Muscle of leg (tissue), 11 donors: ENCODE data around the gene HDDC2. TPM values are rescaled to one million over a fixed set of nuclear protein-coding genes. Genes with fewer than 3 reads are reported as not detected.
"Not testable (repeated sequence)": the region's sequence is repeated elsewhere in the genome, so short reads cannot be mapped to it uniquely, and the experiment has no call there.

ENCODE experiments used
- DNase-seq: peaks from one replicate; pipeline ENCODE4 v3.0.0; 2013
- H3K27ac ChIP-seq: one replicate; pipeline ENCODE4 v1.5.1; 2013; ENCODE audit warnings: mild to moderate bottlenecking, low read length, control low read depth
- H3K27me3 ChIP-seq: one replicate; pipeline ENCODE4 v1.6.1; 2013; ENCODE audit warnings: low read length; ENCODE audit not compliant: control insufficient read depth, insufficient read depth
- H3K36me3 ChIP-seq: one replicate; pipeline ENCODE4 v1.6.1; 2013; ENCODE audit warnings: low read length; ENCODE audit not compliant: control insufficient read depth, insufficient read depth
- H3K4me1 ChIP-seq: one replicate; pipeline ENCODE4 v1.6.1; 2013; ENCODE audit warnings: low read length; ENCODE audit not compliant: control insufficient read depth, insufficient read depth
- H3K4me3 ChIP-seq: one replicate; pipeline ENCODE4 v1.5.1; 2013; ENCODE audit warnings: low read length, control low read depth
- H3K9me3 ChIP-seq: replicated peaks from 2 replicates; pipeline ENCODE4 v1.6.1; 2013; ENCODE audit warnings: low read depth, low read length; ENCODE audit not compliant: control insufficient read depth
- WGBS: methylation state at CpG from one replicate; pipeline ENCODE4 v1.1.5; 2013; ENCODE audit warnings: missing lambda C conversion rate; ENCODE audit not compliant: insufficient coverage; 5-methylcytosine and 5-hydroxymethylcytosine counted together
- polyA plus RNA-seq, 8 donors: library from polyadenylated mRNA; unstranded; fragments of 120-200 nt; gene quantifications; one replicate each; pipeline versions ENCODE4 v1.2.1 to v1.2.3, GENCODE V29; 2013; ENCODE audit warnings: inconsistent platforms in 1 of 8, low replicate concordance in 1 of 8; ENCODE audit not compliant: insufficient read length in 8 of 8, insufficient read depth in 1 of 8
- total RNA-seq: library from RNA; stranded (reverse); fragments of 120-200 nt; gene quantifications from one replicate; pipeline ENCODE4 v1.2.4, GENCODE V29; 2013

Gene HDDC2
- total and polyA plus RNA-seq, 9 donors = 50.2 to 72.5 (median 61.0) TPM

GRCh38 chr6:125294036-125294435 lies 7.7 kb downstream of the HDDC2 start:
- no peak overlapping the region for H3K4me3 ChIP-seq
- peaks cover 46% of the 10 kb centered on the region for H3K36me3 ChIP-seq

GRCh38 chr6:125293587-125293986 lies 8.2 kb downstream of the HDDC2 start:
- no peak overlapping the region for H3K4me3 ChIP-seq
- H3K9me3 ChIP-seq = no peaks in the 10 kb centered on the region
- no CpG with 5 or more reads among the region's 3 CpGs for WGBS
- H3K4me1 ChIP-seq = peaks cover 3% of the 10 kb centered on the region
- H3K27me3 ChIP-seq = no peaks in the 10 kb centered on the region
- H3K36me3 ChIP-seq = peaks cover 45% of the 10 kb centered on the region
- no peak overlapping the region for H3K27ac ChIP-seq
- no peak for DNase-seq

More at GRCh38 chr6:125294036-125294435, 7.7 kb downstream of the HDDC2 start:
- H3K9me3 ChIP-seq = no peaks in the 10 kb centered on the region
- H3K4me1 ChIP-seq = peaks cover 3% of the 10 kb centered on the region
- DNase-seq = no peak
- H3K27ac ChIP-seq = no peak overlapping the region
- no CpG with 5 or more reads among the region's 1 CpG for WGBS
- no peaks in the 10 kb centered on the region for H3K27me3 ChIP-seq

- Histone ChIP-seq H3K27ac (no peak overlapping the region), H3K36me3 (peaks cover 34% of the 10 kb centered on the region), H3K4me1 (no peaks in the 10 kb centered on the region), H3K4me3 (no peak overlapping the region), H3K9me3 (peaks cover 7% of the 10 kb centered on the region), H3K27me3 (no peaks in the 10 kb centered on the region)
- no peak for DNase-seq
- WGBS = 97% methylated on average over 9 of the region's 9 CpGs
Measured at GRCh38 chr6:125287718-125288117, 14.0 kb downstream of the HDDC2 start.

GRCh38 chr6:125285936-125286335 lies 15.8 kb downstream of the HDDC2 start:
- no peak for DNase-seq
- WGBS = no CpG with 5 or more reads among the region's 1 CpG
- Histone ChIP-seq H3K4me1 (no peaks in the 10 kb centered on the region), H3K9me3 (peaks cover 15% of the 10 kb centered on the region), H3K27me3 (no peaks in the 10 kb centered on the region), H3K27ac (no peak overlapping the region), H3K36me3 (peaks cover 21% of the 10 kb centered on the region), H3K4me3 (no peak overlapping the region)

- DNase-seq = no peak
- peaks cover 24% of the 10 kb centered on the region for H3K36me3 ChIP-seq
Measured at GRCh38 chr6:125285353-125285752, 16.4 kb downstream of the HDDC2 start.

GRCh38 chr6:125282470-125282869 lies 19.3 kb downstream of the HDDC2 start:
- Histone ChIP-seq H3K36me3 (peaks cover 18% of the 10 kb centered on the region), H3K9me3 (peaks cover 16% of the 10 kb centered on the region)
- not testable (repeated sequence) for H3K27ac ChIP-seq, H3K4me3 ChIP-seq, H3K4me1 ChIP-seq, H3K27me3 ChIP-seq, DNase-seq
- WGBS = no CpG with 5 or more reads among the region's 3 CpGs

More at GRCh38 chr6:125285353-125285752, 16.4 kb downstream of the HDDC2 start:
- no peak overlapping the region for H3K4me3 ChIP-seq
- no peaks in the 10 kb centered on the region for H3K4me1 ChIP-seq
- H3K27me3 ChIP-seq = no peaks in the 10 kb centered on the region
- H3K27ac ChIP-seq = no peak overlapping the region
- 100% methylated on average over 1 of the region's 1 CpG for WGBS
- peaks cover 20% of the 10 kb centered on the region for H3K9me3 ChIP-seq

- H3K27me3 ChIP-seq, DNase-seq: not testable (repeated sequence)
- 98% methylated on average over 6 of the region's 11 CpGs for WGBS
Measured at GRCh38 chr6:125280370-125281035, 21.3 kb downstream of the HDDC2 start.

GRCh38 chr6:125279961-125280360 lies 21.8 kb downstream of the HDDC2 start:
- H3K27me3 ChIP-seq = no peaks in the 10 kb centered on the region
- H3K36me3 ChIP-seq = peaks cover 24% of the 10 kb centered on the region
- WGBS = 100% methylated on average over 2 of the region's 7 CpGs
- peaks cover 14% of the 10 kb centered on the region for H3K9me3 ChIP-seq
- no peak overlapping the region for H3K27ac ChIP-seq
- H3K4me1 ChIP-seq = no peaks in the 10 kb centered on the region
- H3K4me3 ChIP-seq = no peak overlapping the region
- DNase-seq = no peak

More at GRCh38 chr6:125280370-125281035, 21.3 kb downstream of the HDDC2 start:
- H3K36me3 ChIP-seq = peaks cover 22% of the 10 kb centered on the region
- not testable (repeated sequence) for H3K27ac ChIP-seq, H3K4me1 ChIP-seq, H3K4me3 ChIP-seq
- peaks cover 14% of the 10 kb centered on the region for H3K9me3 ChIP-seq

- no peak for DNase-seq
- WGBS = no CpG with 5 or more reads among the region's 1 CpG
- Histone ChIP-seq H3K27ac (no peak overlapping the region), H3K9me3 (peaks cover 12% of the 10 kb centered on the region), H3K27me3 (no peaks in the 10 kb centered on the region), H3K36me3 (peaks cover 40% of the 10 kb centered on the region), H3K4me1 (no peaks in the 10 kb centered on the region), H3K4me3 (no peak overlapping the region)
Measured at GRCh38 chr6:125277838-125278237, 23.9 kb downstream of the HDDC2 start.

- WGBS = no CpG with 5 or more reads among the region's 3 CpGs
Measured at GRCh38 chr6:125275779-125276178, 26.0 kb downstream of the HDDC2 start.

More at GRCh38 chr6:125275779-125276178, 26.0 kb downstream of the HDDC2 start:
- H3K27ac ChIP-seq = no peak overlapping the region
- peaks cover 5% of the 10 kb centered on the region for H3K9me3 ChIP-seq
- H3K27me3 ChIP-seq = no peaks in the 10 kb centered on the region
- H3K36me3 ChIP-seq = peaks cover 59% of the 10 kb centered on the region
- no peaks in the 10 kb centered on the region for H3K4me1 ChIP-seq
- no peak overlapping the region for H3K4me3 ChIP-seq
- DNase-seq = no peak
